Mesendoderm (in vitro differentiated cells): ENCODE measurements around the gene DCHS1.

Experiments used
- DNase-seq: peaks from one replicate; pipeline ENCODE4 v3.0.0; 2013
- H2AK5ac ChIP-seq: 2 replicates; pipeline ENCODE4 v1.6.1; 2013; ENCODE audit warnings: low read length, inconsistent platforms
- H2BK120ac ChIP-seq: 2 replicates; pipeline ENCODE4 v1.6.1; 2013; ENCODE audit warnings: low read depth, mild to moderate bottlenecking, low read length, moderate library complexity, mixed read lengths
- H2BK15ac ChIP-seq: replicated peaks from 2 replicates; pipeline ENCODE4 v1.6.1; 2013; ENCODE audit warnings: low read depth, mild to moderate bottlenecking, moderate library complexity
- H2BK5ac ChIP-seq: 2 replicates; pipeline ENCODE4 v1.6.1; 2013; ENCODE audit warnings: low read length, inconsistent platforms
- H3K18ac ChIP-seq: 2 replicates; pipeline ENCODE4 v1.6.1; 2013; ENCODE audit warnings: mild to moderate bottlenecking, low read length, mixed read lengths
- H3K23ac ChIP-seq: one replicate; pipeline ENCODE4 v1.6.1; 2013; ENCODE audit warnings: low read length
- H3K27ac ChIP-seq: 2 replicates; pipeline ENCODE4 v1.5.1; 2013; ENCODE audit warnings: low read depth, mild to moderate bottlenecking, inconsistent platforms, low read length, moderate library complexity
- H3K27me3 ChIP-seq: 2 replicates; pipeline ENCODE4 v1.6.1; 2013; ENCODE audit warnings: low read length, control low read depth, mild to moderate bottlenecking, inconsistent platforms; ENCODE audit not compliant: insufficient read depth, poor library complexity
- H3K36me3 ChIP-seq: 2 replicates; pipeline ENCODE4 v1.6.1; 2013; ENCODE audit warnings: low read length, inconsistent platforms; ENCODE audit not compliant: control insufficient read depth, insufficient read depth
- H3K4ac ChIP-seq: one replicate; pipeline ENCODE4 v1.6.1; 2013; ENCODE audit warnings: low read depth, mild to moderate bottlenecking, low read length, moderate library complexity
- H3K4me1 ChIP-seq: 2 replicates; pipeline ENCODE4 v1.6.1; 2013; ENCODE audit warnings: low read depth, low read length, inconsistent platforms; ENCODE audit not compliant: control insufficient read depth
- H3K4me2 ChIP-seq: 2 replicates; pipeline ENCODE4 v1.6.1; 2013; ENCODE audit warnings: low read length
- H3K4me3 ChIP-seq: 2 replicates; pipeline ENCODE4 v1.5.1; 2013; ENCODE audit warnings: mild to moderate bottlenecking, low read length
- H3K56ac ChIP-seq: one replicate; pipeline ENCODE4 v1.6.1; 2013; ENCODE audit warnings: low read length
- H3K79me1 ChIP-seq: 2 replicates; pipeline ENCODE4 v1.6.1; 2013; ENCODE audit warnings: low read length, inconsistent platforms
- H3K79me2 ChIP-seq: 2 replicates; pipeline ENCODE4 v1.6.1; 2013; ENCODE audit warnings: mild to moderate bottlenecking, low read length; ENCODE audit not compliant: control insufficient read depth, insufficient read depth
- H3K9ac ChIP-seq: 2 replicates; pipeline ENCODE4 v1.6.1; 2013; ENCODE audit warnings: low read length, inconsistent platforms
- H4K5ac ChIP-seq: one replicate; pipeline ENCODE4 v1.6.1; 2013; ENCODE audit warnings: low read length
- H4K8ac ChIP-seq: one replicate; pipeline ENCODE4 v1.6.1; 2013; ENCODE audit warnings: low read depth, mild to moderate bottlenecking, control low read depth, low read length, moderate library complexity
- WGBS: extraction: QIAGEN DNeasy Blood & Tissue Kit; methylation state at CpG from one replicate; pipeline ENCODE4 v1.1.7; 2013; ENCODE audit warnings: low lambda C conversion rate, missing lambda C conversion rate; ENCODE audit not compliant: insufficient coverage; ENCODE audit errors: extremely low coverage; 5-methylcytosine and 5-hydroxymethylcytosine counted together

Gene DCHS1

DNA sequence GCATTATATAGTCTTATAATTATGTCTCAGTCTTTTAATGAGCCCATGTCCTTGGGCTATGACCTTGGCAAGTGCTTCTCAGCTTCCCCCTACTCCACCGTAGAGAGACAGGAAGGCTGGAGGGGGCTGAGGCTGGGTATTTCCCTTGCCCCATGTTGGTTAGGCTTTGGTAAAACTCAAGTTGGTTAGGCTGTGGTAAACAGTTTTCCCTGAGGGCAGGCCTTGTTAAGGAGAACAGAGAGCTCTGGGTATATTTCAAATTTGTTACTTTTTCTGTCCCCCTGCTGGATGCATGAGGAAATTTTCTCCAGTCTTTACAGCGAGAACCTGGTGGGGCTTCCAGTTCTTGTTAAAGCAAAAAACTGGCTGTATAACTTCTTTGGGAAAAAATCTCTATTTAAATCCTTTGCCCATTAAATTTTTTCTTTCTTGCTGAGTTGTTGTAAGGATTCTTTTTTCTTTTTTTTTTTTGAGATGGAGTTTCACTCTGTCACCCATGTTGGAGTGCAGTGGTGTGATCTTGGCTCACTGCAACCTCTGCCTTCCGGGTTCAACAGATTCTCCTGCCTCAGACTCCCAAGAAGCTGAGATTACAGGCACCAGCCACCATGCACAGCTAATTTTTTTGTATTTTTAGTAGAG is 12.2 kb upstream of the DCHS1 start:
- H3K79me2 ChIP-seq = no peaks in the 10 kb centered on the region
- no peak overlapping the region for H3K4ac ChIP-seq
- no peak overlapping the region for H3K9ac ChIP-seq
- no peaks in the 10 kb centered on the region for H3K4me1 ChIP-seq
- no peak overlapping the region for H2AK5ac ChIP-seq
- no CpG with 5 or more reads among the region's 3 CpGs for WGBS
- H2BK15ac ChIP-seq = no peak overlapping the region
- no peak overlapping the region for H3K18ac ChIP-seq
- H4K5ac ChIP-seq = no peak overlapping the region
- H3K36me3 ChIP-seq = no peaks in the 10 kb centered on the region
- no peaks in the 10 kb centered on the region for H3K27me3 ChIP-seq
- no peak overlapping the region for H2BK5ac ChIP-seq
- no peak overlapping the region for H3K4me3 ChIP-seq
- no peak overlapping the region for H3K23ac ChIP-seq
- H3K4me2 ChIP-seq = no peak overlapping the region
- no peak overlapping the region for H3K56ac ChIP-seq
- H3K79me1 ChIP-seq = no peaks in the 10 kb centered on the region
- H2BK120ac ChIP-seq = no peak overlapping the region
- peak; percentile 69 for DNase-seq
- H4K8ac ChIP-seq = no peak overlapping the region
- H3K27ac ChIP-seq = no peak overlapping the region

- Histone ChIP-seq H3K4me1 (no peaks in the 10 kb centered on the region), H2AK5ac (no peak overlapping the region), H3K27me3 (no peaks in the 10 kb centered on the region), H3K79me2 (no peaks in the 10 kb centered on the region), H3K79me1 (no peaks in the 10 kb centered on the region), H4K5ac (no peak overlapping the region), H3K18ac (no peak overlapping the region), H4K8ac (no peak overlapping the region), H3K23ac (no peak overlapping the region), H2BK120ac (no peak overlapping the region), H3K4me3 (no peak overlapping the region), H2BK15ac (no peak overlapping the region), H3K4me2 (no peak overlapping the region), H3K56ac (no peak overlapping the region), H2BK5ac (no peak overlapping the region), H3K36me3 (no peaks in the 10 kb centered on the region), H3K9ac (no peak overlapping the region), H3K27ac (no peak overlapping the region), H3K4ac (no peak overlapping the region)
- no CpG with 5 or more reads among the region's 4 CpGs for WGBS
- no peak for DNase-seq
These were observed 10.9 kb upstream of the DCHS1 start for GRCh38 chr11:6666302-6667183.

DNA sequence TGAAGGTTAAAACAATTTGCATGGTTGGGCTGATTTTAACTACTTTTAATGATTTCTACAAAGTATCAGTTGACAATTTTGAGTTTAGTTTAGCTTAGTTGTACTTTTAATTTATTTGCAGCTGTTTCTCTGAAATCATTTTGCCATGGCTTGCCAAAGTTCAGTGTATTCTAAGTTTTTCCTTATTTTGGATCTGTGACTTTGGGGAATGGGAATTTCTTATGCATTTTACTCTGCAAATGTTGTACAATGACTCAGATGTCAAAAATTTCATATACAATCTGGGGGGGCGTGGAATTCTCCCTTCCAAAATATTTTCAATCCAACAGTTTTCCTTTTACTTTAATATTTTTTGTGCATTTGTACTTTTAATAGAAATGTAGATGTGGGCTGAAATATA is 8.9 kb upstream of the DCHS1 start:
- Histone ChIP-seq H3K18ac (no peak overlapping the region), H3K4ac (no peak overlapping the region), H3K4me1 (no peaks in the 10 kb centered on the region), H2BK5ac (no peak overlapping the region), H3K9ac (no peak overlapping the region), H4K5ac (no peak overlapping the region), H3K79me1 (no peaks in the 10 kb centered on the region), H3K27me3 (no peaks in the 10 kb centered on the region), H2BK120ac (no peak overlapping the region), H3K4me3 (no peak overlapping the region), H3K56ac (no peak overlapping the region), H3K36me3 (no peaks in the 10 kb centered on the region), H4K8ac (no peak overlapping the region), H2BK15ac (no peak overlapping the region), H3K27ac (no peak overlapping the region), H2AK5ac (no peak overlapping the region), H3K79me2 (no peaks in the 10 kb centered on the region), H3K23ac (no peak overlapping the region), H3K4me2 (no peak overlapping the region)
- no CpG with 5 or more reads among the region's 1 CpG for WGBS
- no peak for DNase-seq

DNA sequence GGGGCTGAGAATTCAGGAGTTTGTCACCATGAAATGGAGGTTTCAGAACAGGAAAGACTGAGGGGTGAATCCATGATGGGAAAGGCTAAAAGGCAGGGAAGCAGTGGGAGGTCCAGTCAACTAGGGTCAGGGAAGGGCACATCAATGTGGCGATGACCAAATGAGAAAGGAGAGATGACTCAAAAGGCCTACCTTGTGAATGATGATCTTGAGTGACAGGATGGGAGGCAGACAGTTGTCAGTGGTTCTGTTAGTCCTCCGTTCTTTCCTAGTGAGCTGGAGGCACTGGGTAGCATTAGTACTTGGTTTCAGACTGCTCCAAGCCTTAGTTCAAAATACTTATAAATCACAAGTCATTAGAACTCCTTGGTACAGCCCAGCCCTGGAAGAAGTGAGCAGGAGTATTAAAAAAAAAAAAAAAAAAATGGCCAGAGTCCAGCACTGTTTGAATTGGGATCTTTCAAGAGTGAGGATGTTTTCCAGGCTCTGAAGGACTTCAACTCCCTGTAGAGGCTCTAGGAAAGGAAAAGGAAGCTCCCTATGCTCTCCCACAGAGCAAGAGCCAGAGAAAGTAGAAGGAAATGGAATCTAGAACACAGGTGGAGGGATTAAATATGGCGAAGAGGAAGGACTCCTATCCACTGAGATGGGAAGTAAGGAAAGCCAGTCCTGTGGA is 8.3 kb upstream of the DCHS1 start:
- H3K18ac ChIP-seq = no peak overlapping the region
- H3K27me3 ChIP-seq = no peaks in the 10 kb centered on the region
- no peak overlapping the region for H3K4ac ChIP-seq
- H3K79me2 ChIP-seq = no peaks in the 10 kb centered on the region
- H4K8ac ChIP-seq = no peak overlapping the region
- no peak overlapping the region for H3K9ac ChIP-seq
- no peaks in the 10 kb centered on the region for H3K4me1 ChIP-seq
- no peaks in the 10 kb centered on the region for H3K36me3 ChIP-seq
- H2BK120ac ChIP-seq = no peak overlapping the region
- WGBS = no CpG with 5 or more reads among the region's 3 CpGs
- no peak for DNase-seq
- no peak overlapping the region for H2BK5ac ChIP-seq
- H3K56ac ChIP-seq = no peak overlapping the region
- H3K4me2 ChIP-seq = no peak overlapping the region
- no peaks in the 10 kb centered on the region for H3K79me1 ChIP-seq
- no peak overlapping the region for H4K5ac ChIP-seq
- no peak overlapping the region for H3K4me3 ChIP-seq
- no peak overlapping the region for H2BK15ac ChIP-seq
- H2AK5ac ChIP-seq = no peak overlapping the region
- no peak overlapping the region for H3K23ac ChIP-seq
- H3K27ac ChIP-seq = no peak overlapping the region

DNA sequence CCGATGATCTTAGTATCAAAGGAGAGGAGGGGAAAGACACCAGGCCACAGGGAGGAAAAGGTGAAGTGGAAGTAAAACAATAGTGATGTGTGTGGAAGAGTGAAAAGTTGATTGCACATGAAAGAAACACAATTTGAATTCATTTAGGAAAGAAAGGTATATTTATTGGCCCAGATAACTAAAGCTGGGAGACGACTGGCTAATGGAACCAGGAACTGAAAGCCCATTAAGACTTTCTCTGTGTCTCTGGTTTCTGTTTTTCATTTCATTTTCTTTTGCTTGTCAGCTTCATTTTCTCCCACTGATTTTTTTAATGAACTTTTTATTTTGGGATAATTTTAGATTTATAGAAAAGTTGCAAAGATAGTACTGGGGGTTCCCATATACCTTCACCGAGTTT is 5.1 kb upstream of the DCHS1 start:
- Histone ChIP-seq H3K27me3 (peaks cover 6% of the 10 kb centered on the region), H3K36me3 (no peaks in the 10 kb centered on the region), H2BK120ac (no peak overlapping the region), H3K4me2 (no peak overlapping the region), H3K79me2 (no peaks in the 10 kb centered on the region), H4K5ac (no peak overlapping the region), H3K9ac (no peak overlapping the region), H3K4ac (no peak overlapping the region), H3K56ac (no peak overlapping the region), H3K79me1 (no peaks in the 10 kb centered on the region), H3K27ac (no peak overlapping the region), H4K8ac (no peak overlapping the region), H3K4me1 (no peaks in the 10 kb centered on the region), H2BK5ac (no peak overlapping the region), H3K23ac (no peak overlapping the region), H3K18ac (no peak overlapping the region), H2AK5ac (no peak overlapping the region), H2BK15ac (no peak overlapping the region), H3K4me3 (no peak overlapping the region)
- WGBS = no CpG with 5 or more reads among the region's 3 CpGs
- no peak for DNase-seq
